Stimulated activated naive B cell treated with anti-CD40 and anti-IgM and Interleukin-4, amounts not matched to agents 10 μg/mL and 1 μg/mL and 100 μg/mL, for 72 hours (primary cell): ENCODE measurements around the gene ZNF587.
"Not testable (repeated sequence)": the region's sequence is repeated elsewhere in the genome, so short reads cannot be mapped to it uniquely, and the experiment has no call there.

ENCODE experiments used
- ATAC-seq, 2 donors: fragments of 150-1000 bp; cut with Tn5 transposase; replicated peaks; 2 replicates each; pipeline ENCODE4 v1.10.0; 2021; ENCODE audit warnings: moderate library complexity in 1 of 2
- DNase-seq: peaks from one replicate; pipeline ENCODE4 v3.0.0; 2021
- H3K27ac Mint-ChIP-seq: one replicate; pipeline ENCODE4 v1.8.0; 2022; ENCODE audit warnings: mild to moderate bottlenecking, mixed read lengths
- H3K27me3 Mint-ChIP-seq, 2 donors: one replicate each; pipeline ENCODE4 v1.8.0; 2022; ENCODE audit warnings: mixed read lengths in 2 of 2
- H3K36me3 Mint-ChIP-seq, 2 donors: one replicate each; pipeline ENCODE4 v1.8.0; 2022; ENCODE audit warnings: mixed read lengths in 2 of 2, mild to moderate bottlenecking in 1 of 2
- H3K4me1 Mint-ChIP-seq, 2 donors: one replicate each; pipeline ENCODE4 v1.8.0; 2022; ENCODE audit warnings: mixed read lengths in 2 of 2, mild to moderate bottlenecking in 1 of 2
- H3K4me3 Mint-ChIP-seq, 2 donors: one replicate each; pipeline ENCODE4 v1.8.0; 2022; ENCODE audit warnings: mild to moderate bottlenecking in 2 of 2, mixed read lengths in 2 of 2, moderate library complexity in 1 of 2
- H3K9me3 Mint-ChIP-seq, 2 donors: one replicate each; pipeline ENCODE4 v1.8.0; 2022; ENCODE audit warnings: mixed read lengths in 2 of 2, mild to moderate bottlenecking in 1 of 2

The ZNF587 gene

DNA sequence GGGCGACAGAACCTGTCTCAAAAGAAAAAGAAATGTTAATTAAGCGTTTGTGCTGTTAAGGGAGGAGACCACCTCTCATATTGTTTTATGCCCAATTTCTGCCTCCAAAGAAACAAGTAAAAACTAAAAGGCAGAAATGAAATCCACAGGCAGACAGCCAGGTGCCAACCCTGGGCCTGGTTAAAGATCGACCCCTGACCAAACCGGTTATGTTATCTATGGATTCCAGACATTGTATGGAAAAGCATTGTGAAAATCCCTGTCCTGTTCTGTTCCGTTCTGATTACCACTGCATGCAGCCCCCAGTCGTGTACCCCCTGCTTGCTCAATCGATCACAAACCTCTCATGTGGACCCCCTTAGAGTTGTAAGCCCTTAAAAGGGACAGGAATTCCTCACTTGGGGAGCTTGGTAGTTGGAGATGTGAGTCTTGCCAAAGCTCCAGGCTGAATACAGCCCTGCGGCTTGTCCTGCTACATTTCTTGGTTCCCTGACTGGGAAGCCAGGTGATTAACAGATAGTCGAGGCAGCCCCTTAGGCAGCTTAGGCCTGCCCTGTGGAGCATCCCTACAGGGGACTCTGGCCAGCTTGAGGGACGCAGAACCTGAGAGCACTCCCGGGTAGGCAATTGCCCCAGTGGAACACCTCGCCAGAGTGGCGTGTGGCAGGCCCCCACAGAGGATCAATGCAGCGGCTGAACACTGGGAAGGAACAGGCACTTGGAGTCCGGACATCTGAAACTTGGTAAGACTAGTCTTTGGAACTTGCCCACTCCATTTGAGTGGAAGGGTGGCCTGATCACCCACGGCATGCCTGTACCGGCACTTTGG, 34.2 kb upstream of the ZNF587 start:
- no peaks in the 10 kb centered on the region for H3K9me3 Mint-ChIP-seq
- peak overlapping the region; percentile 93 to 98 for H3K4me3 Mint-ChIP-seq
- peaks cover 29 to 30% of the 10 kb centered on the region in 2 donors for H3K36me3 Mint-ChIP-seq
- peak overlapping the region; percentile 96 for H3K27ac Mint-ChIP-seq
- ATAC-seq (no peak), DNase-seq (no peak)
- H3K4me1 Mint-ChIP-seq = peaks cover 23 to 45% of the 10 kb centered on the region in 2 donors
- no peaks in the 10 kb centered on the region for H3K27me3 Mint-ChIP-seq

DNA sequence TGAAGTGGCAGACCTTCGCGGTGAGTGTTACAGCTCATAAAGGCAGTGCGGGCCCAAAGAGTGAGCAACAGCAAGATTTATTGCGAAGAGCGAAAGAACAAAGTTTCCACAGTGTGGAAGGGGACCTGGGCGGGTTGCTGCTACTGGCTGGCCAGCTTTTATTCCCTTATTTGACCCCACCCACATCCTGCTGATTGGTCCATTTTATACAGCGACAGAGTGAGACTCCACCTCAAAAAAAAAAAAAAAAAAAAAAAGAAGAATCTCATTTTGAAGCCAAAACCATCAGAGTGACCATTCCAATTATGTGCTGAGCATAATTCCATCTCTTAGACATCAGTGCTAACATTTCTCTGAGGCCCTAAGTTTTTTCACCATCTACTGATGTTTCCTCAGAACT, 33.0 kb upstream of the ZNF587 start:
- DNase-seq (no peak), ATAC-seq (no peak)
- Mint-ChIP-seq H3K27ac (no peak overlapping the region), H3K4me1 (peaks cover 30 to 57% of the 10 kb centered on the region in 2 donors), H3K27me3 (no peaks in the 10 kb centered on the region), H3K4me3 (no peak overlapping the region), H3K9me3 (no peaks in the 10 kb centered on the region), H3K36me3 (peaks cover 27 to 31% of the 10 kb centered on the region in 2 donors)

DNA sequence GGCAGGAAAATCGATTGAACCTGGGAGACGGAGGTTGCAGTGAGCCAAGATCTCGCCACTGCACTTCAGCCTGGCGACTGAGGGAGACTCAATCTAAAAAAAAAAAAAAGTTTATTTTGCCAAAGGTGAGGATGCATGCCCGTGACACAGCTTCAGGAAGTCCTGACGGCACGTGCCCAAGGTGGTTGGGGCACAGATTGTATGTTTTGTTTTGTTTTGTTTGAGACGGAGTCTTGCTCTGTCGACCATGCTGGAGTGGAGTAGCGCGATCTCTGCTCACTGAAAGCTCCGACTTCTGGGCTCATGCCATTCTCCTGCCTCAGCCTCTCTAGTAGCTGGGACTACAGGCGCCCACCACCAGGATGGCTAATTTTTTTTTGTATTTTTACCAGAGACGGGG, 31.7 kb upstream of the ZNF587 start:
- no peak for ATAC-seq

DNA sequence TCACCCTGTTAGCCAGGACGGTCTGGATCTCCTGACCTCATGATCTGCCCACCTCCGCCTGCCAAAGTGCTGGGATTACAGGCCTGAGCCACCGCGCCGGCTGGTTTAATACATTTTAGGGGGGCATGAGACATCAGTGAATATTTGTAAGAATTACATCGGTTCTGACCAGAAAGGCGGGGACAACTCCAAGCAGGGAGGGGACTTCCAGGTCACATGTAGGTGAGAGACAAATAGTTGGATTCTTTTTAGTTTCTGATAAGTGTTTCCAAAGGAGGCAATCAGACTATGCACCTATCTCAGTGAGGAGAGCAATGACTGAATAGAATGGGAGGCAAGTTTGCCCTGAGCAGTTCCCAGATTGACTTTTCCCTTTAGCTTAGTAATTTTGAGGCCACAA, 31.3 kb upstream of the ZNF587 start:
- no peaks in the 10 kb centered on the region for H3K9me3 Mint-ChIP-seq
- H3K4me3 Mint-ChIP-seq = peak overlapping the region; percentile 29 to 43
- peaks cover 30 to 57% of the 10 kb centered on the region in 2 donors for H3K4me1 Mint-ChIP-seq
- peak overlapping the region; percentile 70 for H3K27ac Mint-ChIP-seq
- DNase-seq (no peak), ATAC-seq (no peak)
- H3K36me3 Mint-ChIP-seq = peaks cover 31 to 32% of the 10 kb centered on the region in 2 donors
- H3K27me3 Mint-ChIP-seq = no peaks in the 10 kb centered on the region

More for the DNA sequence above, 31.7 kb upstream of the ZNF587 start:
- H3K4me3 Mint-ChIP-seq = no peak overlapping the region
- peaks cover 32% of the 10 kb centered on the region in 2 donors for H3K36me3 Mint-ChIP-seq
- no peaks in the 10 kb centered on the region for H3K9me3 Mint-ChIP-seq
- H3K27me3 Mint-ChIP-seq = no peaks in the 10 kb centered on the region
- peaks cover 29 to 57% of the 10 kb centered on the region in 2 donors for H3K4me1 Mint-ChIP-seq
- peak overlapping the region; percentile 70 for H3K27ac Mint-ChIP-seq
- no peak for DNase-seq

DNA sequence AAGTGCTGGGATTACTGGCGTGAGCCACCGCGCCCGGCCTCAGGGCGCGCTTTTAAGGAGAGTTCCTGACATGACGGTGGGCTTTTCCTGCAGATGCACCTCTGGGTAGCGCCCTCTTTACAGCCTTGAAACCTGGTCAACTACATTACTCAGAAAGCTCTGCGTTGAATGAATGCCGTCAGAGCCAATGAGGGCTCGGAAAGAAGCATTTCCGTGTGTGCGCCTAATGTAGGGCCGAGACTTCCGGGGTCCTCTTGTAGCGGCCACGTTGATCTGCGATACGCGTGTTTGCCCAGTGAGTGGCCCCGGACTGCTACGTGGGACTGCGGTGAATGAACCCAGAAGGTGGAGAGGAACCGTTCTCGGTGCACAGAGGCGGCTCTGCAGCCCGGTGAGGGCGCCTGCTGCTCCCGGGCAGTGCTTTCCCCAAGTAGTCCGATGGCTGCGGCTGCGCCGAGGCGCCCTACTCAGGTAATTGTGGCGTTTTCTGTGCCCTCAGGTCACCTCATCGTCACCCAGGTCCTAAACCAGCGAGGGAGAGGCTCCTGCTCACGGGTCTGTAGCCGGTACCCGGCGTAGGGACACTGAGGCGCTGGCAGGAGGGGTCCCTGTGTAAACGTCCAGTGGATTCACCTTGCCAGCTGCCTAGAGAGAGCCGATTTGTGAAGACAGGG, 30.0 kb upstream of the ZNF587 start:
- peak; percentile 82 for DNase-seq
- peak; percentile 91 for ATAC-seq
- Mint-ChIP-seq H3K27me3 (no peaks in the 10 kb centered on the region), H3K9me3 (no peaks in the 10 kb centered on the region), H3K36me3 (peaks cover 30 to 33% of the 10 kb centered on the region in 2 donors), H3K4me1 (peaks cover 36 to 57% of the 10 kb centered on the region in 2 donors), H3K4me3 (peak overlapping the region; percentile 94 to 97), H3K27ac (peak overlapping the region; percentile 99)

DNA sequence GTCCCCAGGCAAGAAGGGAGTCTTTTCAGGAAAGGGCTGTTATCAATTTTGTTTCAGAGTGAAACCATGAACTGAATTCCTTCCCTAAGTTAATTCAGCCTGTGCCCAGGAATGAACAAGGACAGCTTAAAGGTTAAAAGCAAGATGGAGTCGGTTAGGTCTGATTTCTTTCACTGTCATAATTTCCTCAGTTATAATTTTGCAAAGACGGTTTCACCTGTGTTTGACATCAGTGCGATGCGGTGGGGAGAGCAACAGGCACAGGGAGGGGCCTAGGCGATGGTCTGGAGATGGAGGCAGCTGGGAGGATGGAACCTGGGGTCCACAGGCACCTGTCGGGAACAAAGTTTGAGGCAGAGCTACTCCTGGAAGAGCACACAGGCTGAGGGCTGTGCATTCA, 29.1 kb upstream of the ZNF587 start:
- Mint-ChIP-seq H3K4me1 (peaks cover 31 to 50% of the 10 kb centered on the region in 2 donors), H3K4me3 (peak overlapping the region; percentile 94 to 97), H3K9me3 (no peaks in the 10 kb centered on the region), H3K27ac (peak overlapping the region; percentile 99), H3K27me3 (no peaks in the 10 kb centered on the region), H3K36me3 (peaks cover 29 to 31% of the 10 kb centered on the region in 2 donors)
- ATAC-seq (no peak), DNase-seq (no peak)

DNA sequence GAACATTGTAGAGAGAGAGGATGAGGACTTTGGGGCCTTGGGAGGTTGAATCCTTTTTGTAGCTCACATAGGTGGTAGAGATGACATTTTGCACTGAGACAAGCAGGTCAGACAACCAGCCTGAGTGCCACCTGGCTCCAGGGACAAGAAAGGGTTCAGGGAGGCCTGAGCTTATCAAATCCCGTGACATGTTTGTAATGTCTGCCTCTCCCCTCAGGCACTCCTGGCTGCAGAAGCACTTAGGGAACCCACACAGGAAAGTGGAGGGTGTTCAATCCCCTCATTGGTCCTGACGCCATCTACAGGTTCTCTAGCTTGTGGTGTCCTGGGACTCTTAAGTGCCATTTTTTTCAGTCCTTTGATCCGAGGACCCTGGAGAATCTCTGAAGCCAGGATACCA, 28.6 kb upstream of the ZNF587 start:
- peaks cover 31 to 34% of the 10 kb centered on the region in 2 donors for H3K36me3 Mint-ChIP-seq
- peak overlapping the region; percentile 94 to 97 for H3K4me3 Mint-ChIP-seq
- not testable (repeated sequence) for ATAC-seq, H3K9me3 Mint-ChIP-seq, H3K27me3 Mint-ChIP-seq, DNase-seq
- H3K27ac Mint-ChIP-seq = peak overlapping the region; percentile 99
- H3K4me1 Mint-ChIP-seq = peaks cover 30 to 50% of the 10 kb centered on the region in 2 donors

DNA sequence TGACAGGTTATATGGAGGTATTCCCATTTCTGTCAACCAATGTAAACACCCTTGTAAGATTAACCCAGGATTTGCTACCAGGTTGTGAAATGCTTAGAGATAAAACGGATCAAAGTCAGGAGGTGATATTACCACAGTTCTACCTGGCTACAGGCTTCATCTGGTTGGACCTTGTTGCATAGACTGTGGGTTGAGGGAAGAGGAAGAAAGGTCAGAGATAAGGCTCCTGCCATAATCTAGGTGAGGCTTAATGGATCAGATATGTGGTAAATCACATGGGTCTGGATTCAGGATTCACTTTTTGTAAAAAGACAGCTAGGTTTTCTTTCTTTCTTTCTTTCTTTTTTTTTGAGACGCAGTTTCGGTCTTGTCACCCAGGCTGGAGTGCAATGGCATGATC, 28.2 kb upstream of the ZNF587 start:
- not testable (repeated sequence) for H3K4me3 Mint-ChIP-seq, DNase-seq, H3K27ac Mint-ChIP-seq, H3K27me3 Mint-ChIP-seq, H3K9me3 Mint-ChIP-seq, ATAC-seq
- Mint-ChIP-seq H3K36me3 (peaks cover 33 to 36% of the 10 kb centered on the region in 2 donors), H3K4me1 (peaks cover 30 to 50% of the 10 kb centered on the region in 2 donors)

DNA sequence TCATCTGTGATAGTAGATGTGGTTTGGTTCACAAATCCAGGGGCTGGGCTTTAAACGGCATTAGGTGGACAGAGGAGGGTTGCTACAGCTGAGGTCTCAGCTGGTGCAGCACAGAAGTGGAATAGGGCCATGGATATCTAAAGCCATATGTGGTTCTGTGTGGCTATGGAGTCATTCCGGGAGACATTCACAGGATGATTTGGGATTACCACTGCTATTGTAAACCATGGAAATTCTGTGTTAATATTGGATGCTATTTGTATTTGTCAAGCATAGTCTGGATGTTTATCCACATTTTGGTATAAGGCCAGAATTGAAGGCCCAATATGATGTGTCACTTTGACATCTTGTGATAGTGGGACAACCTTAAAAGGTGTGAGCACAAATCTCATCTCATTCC, 26.5 kb upstream of the ZNF587 start:
- Mint-ChIP-seq H3K27ac (peak overlapping the region; percentile 87), H3K4me3 (peak overlapping the region in 1 of 2 donors; percentile 14), H3K4me1 (peaks cover 33 to 56% of the 10 kb centered on the region in 2 donors), H3K36me3 (peaks cover 37 to 45% of the 10 kb centered on the region in 2 donors)
- ATAC-seq, DNase-seq, H3K9me3 Mint-ChIP-seq, H3K27me3 Mint-ChIP-seq: not testable (repeated sequence)

DNA sequence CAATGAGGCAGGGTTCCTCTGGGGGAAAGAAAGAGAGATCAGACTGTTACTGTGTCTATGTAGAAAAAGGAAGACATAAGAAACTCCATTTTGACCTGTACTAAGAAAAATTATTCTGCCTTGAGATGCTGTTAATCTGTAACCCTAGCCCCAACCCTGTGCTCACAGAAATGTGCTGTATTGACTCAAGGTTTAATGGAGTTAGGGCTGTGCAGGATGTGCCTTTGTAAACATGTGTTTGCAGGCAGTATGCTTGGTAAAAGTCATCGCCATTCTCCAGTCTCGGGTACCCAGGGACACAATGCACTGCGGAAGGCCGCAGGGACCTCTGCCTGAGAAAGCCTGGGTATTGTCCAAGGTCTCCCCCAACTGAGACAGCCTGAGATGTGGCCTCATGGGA, 26.1 kb upstream of the ZNF587 start:
- H3K9me3 Mint-ChIP-seq, ATAC-seq, DNase-seq, H3K27me3 Mint-ChIP-seq: not testable (repeated sequence)
- peaks cover 37 to 46% of the 10 kb centered on the region in 2 donors for H3K36me3 Mint-ChIP-seq
- H3K27ac Mint-ChIP-seq = peak overlapping the region; percentile 87
- H3K4me3 Mint-ChIP-seq = peak overlapping the region in 1 of 2 donors; percentile 14
- H3K4me1 Mint-ChIP-seq = peaks cover 33 to 56% of the 10 kb centered on the region in 2 donors

DNA sequence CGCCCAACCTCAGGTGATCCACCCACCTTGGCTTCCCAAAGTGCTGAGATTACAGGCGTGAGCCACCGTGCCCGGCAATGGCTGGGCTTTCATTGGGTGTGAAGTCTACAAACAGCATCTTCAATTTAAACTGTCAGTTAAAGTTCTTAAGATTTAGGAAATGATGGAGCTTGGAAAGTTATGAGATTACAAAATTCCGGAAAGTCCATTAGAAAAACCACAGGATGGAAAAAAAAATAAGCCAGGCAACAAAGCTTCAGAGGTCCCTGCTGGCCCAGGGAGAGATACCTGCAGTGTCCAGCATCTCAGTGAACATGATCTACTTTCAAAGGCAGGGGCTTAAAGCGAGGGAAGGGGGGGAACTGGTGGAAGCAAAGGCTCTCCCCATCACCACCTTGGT, 24.1 kb upstream of the ZNF587 start:
- Mint-ChIP-seq H3K4me1 (peaks cover 40 to 64% of the 10 kb centered on the region in 2 donors), H3K27ac (no peak overlapping the region), H3K27me3 (no peaks in the 10 kb centered on the region), H3K36me3 (peaks cover 45 to 54% of the 10 kb centered on the region in 2 donors), H3K4me3 (no peak overlapping the region), H3K9me3 (peaks cover 0 to 3% of the 10 kb centered on the region in 2 donors)
- DNase-seq = no peak
- ATAC-seq = no peak

DNA sequence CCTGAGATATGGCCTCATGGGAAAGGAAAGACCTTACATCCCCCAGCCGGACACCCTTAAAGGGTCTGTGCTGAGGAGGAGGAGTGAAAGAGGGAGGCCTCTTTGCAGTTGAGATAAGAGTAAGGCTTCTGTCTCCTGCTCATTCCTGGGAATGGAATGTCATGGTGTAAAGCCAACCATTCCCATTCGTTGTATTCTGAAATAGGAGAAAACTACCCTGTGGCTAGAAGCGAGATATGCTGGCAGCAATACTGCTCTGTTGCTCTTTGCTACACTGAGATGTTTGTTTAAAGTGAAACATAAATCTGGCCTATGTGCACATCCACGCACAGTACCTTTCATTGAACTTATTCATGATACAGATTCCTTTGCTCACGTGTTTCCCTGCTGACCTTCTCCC, 20.3 kb upstream of the ZNF587 start:
- H3K27ac Mint-ChIP-seq = peak overlapping the region; percentile 25
- peaks cover 29 to 51% of the 10 kb centered on the region in 2 donors for H3K36me3 Mint-ChIP-seq
- no peak for DNase-seq

DNA sequence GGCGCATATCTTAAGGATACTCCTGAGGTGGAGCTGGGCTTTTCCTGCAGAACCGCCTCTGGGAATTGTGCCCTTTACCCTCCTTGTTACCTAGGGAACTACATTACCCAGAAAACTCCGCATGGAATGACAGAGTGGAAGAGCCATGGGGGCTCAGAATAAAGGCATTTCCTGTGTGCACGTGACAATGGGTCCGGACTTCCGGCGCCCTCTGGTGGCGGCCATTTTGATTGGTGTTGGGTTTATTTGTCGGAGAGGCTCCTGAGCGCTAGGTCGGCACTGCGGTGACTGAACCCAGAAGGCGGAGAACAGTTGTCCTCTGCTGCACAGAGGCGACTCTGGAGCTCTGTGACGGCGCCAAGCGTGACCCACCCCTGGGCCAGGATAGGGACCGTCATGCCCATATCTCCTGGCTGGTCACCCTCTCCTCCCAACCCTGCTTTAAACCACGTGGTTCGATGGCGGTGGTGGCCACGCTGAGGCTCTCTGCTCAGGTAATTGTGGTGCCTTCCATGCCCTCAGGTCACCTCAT, 19.5 kb upstream of the ZNF587 start, which contains the start of gene ZNF587B:
TSS of gene ZNF587B (plus strand) at position 229 of the 532 bp plus-strand sequence. CDS start at position 459, 230 bp downstream.
- H3K27ac Mint-ChIP-seq = peak within 1 kb of the TSS; percentile 47
- H3K4me1 Mint-ChIP-seq = peaks cover 15 to 23% of the 10 kb centered on the region in 2 donors
- DNase-seq = no peak
- H3K36me3 Mint-ChIP-seq = peaks cover 25 to 48% of the 10 kb centered on the region in 2 donors
- peak within 1 kb of the TSS; percentile 4 to 17 for H3K4me3 Mint-ChIP-seq
- peak; percentile 33 to 38 for ATAC-seq
- peaks cover 0 to 3% of the 10 kb centered on the region in 2 donors for H3K9me3 Mint-ChIP-seq
- H3K27me3 Mint-ChIP-seq = no peaks in the 10 kb centered on the region

More for the DNA sequence above, 20.3 kb upstream of the ZNF587 start:
- ATAC-seq = no peak
- no peaks in the 10 kb centered on the region for H3K27me3 Mint-ChIP-seq
- no peak overlapping the region for H3K4me3 Mint-ChIP-seq
- peaks cover 17 to 26% of the 10 kb centered on the region in 2 donors for H3K4me1 Mint-ChIP-seq
- H3K9me3 Mint-ChIP-seq = peaks cover 0 to 3% of the 10 kb centered on the region in 2 donors

DNA sequence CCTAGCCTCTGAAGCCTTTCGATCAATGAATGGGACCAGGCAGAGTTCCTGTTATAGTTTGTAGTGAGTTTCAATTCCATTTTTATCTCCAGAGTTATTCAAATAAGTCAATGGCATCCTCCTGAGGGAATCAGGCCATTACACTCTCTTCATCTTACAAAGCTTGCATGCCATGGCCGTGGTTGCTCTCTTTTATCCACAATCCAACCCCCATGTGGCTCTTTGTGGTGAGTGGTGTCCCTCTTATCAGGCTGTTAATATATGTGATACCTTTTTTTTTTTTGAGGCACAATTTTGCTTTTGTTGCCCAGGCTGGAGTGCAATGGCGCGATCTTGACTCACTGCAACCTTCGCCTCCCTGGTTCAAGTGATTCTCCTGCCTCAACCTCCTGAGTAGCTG, 12.7 kb upstream of the ZNF587 start:
- not testable (repeated sequence) for H3K9me3 Mint-ChIP-seq, ATAC-seq, DNase-seq, H3K27me3 Mint-ChIP-seq, H3K4me3 Mint-ChIP-seq, H3K27ac Mint-ChIP-seq
- H3K4me1 Mint-ChIP-seq = peaks cover 12 to 22% of the 10 kb centered on the region in 2 donors
- peaks cover 19 to 35% of the 10 kb centered on the region in 2 donors for H3K36me3 Mint-ChIP-seq
